NB4 (cell line): Measurements from ENCODE around the gene TCF19.
"Not testable (repeated sequence)": the region's sequence is repeated elsewhere in the genome, so short reads cannot be mapped to it uniquely, and the experiment has no call there.

Experiments used
- DNase-seq: peaks from one replicate; pipeline ENCODE4 v3.0.0; 2010; ENCODE audit warnings: low read depth
- H3K4me3 ChIP-seq: one replicate; pipeline ENCODE4 v1.5.1; 2011; ENCODE audit warnings: mild to moderate bottlenecking, low read depth, low read length, moderate library complexity
- MAX ChIP-seq: IDR thresholded peaks from 2 replicates; pipeline ENCODE4 v1.6.1; 2011; ENCODE audit warnings: low read depth, low read length
- MYC ChIP-seq: IDR thresholded peaks from 2 replicates; pipeline ENCODE4 v1.6.1; 2011; ENCODE audit warnings: low read depth, low read length
- POLR2A ChIP-seq: IDR thresholded peaks from 2 replicates; pipeline ENCODE4 v1.6.1; 2011; ENCODE audit warnings: mild to moderate bottlenecking; ENCODE audit not compliant: insufficient read length; ENCODE audit errors: extremely low read depth
- TF ChIP-seq, protein P1 (sequence below): IDR thresholded peaks from one replicate; pipeline ENCODE4 v1.5.1; 2012; ENCODE audit warnings: low read depth, low read length

The TCF19 gene

DNA sequence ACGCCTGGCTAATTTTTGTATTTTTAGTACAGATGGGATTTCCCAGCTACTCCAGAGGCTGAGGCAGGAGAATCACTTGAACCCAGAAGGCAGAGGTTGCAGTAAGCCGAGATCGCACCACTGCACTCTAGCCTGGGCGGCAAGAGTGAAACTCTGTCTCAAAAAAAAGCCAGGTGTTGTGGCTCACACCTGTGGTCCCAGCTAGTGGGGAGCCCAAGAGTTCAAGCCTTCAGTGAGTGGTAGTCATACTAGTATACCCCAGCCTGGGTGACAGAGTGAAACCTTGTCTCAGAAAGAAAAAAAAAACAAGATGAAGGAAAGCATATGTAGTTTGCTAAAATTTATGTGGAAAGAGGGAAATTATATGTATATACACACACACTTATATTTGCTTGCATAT lies 32.1 kb downstream of the TCF19 start:
- H3K4me3 ChIP-seq = no peak overlapping the region
- TF ChIP-seq MYC (no peak), MAX (no peak), POLR2A (no peak)
- TF ChIP-seq, protein P1, sequence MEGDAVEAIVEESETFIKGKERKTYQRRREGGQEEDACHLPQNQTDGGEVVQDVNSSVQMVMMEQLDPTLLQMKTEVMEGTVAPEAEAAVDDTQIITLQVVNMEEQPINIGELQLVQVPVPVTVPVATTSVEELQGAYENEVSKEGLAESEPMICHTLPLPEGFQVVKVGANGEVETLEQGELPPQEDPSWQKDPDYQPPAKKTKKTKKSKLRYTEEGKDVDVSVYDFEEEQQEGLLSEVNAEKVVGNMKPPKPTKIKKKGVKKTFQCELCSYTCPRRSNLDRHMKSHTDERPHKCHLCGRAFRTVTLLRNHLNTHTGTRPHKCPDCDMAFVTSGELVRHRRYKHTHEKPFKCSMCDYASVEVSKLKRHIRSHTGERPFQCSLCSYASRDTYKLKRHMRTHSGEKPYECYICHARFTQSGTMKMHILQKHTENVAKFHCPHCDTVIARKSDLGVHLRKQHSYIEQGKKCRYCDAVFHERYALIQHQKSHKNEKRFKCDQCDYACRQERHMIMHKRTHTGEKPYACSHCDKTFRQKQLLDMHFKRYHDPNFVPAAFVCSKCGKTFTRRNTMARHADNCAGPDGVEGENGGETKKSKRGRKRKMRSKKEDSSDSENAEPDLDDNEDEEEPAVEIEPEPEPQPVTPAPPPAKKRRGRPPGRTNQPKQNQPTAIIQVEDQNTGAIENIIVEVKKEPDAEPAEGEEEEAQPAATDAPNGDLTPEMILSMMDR = no peak
- no peak for DNase-seq

DNA sequence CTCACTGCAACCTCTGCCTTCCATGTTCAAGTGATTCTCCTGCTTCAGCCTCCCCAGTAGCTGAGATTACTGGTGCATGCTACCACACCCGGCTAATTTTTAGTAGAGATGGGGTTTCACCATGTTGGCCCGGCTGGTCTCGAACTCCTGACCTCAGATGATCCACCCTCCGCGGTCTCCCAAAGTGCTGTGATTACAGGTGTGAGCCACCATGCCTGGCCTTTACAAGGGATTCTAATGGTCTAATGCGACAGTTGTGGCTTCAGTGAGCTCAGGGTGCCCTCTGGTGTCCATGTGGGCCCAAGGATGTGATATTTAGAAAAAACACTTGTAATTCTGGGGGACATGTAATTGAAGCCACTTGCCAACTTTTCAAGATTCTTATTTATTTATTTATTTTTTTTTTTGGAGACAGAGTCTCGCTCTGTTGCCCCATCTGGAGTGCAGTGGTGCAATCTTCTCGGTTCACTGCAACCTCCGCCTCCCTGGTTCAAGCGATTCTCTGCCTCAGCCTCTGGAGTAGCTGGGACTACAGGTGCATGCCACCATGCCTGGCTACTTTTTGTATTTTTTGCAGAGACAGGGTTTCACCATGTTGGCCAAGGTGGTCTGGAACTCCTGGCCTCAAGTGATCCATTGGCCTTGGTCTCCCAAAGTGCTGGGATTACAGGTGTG lies 34.2 kb downstream of the TCF19 start:
- DNase-seq = peak; percentile 73
- not testable (repeated sequence) for H3K4me3 ChIP-seq
- TF ChIP-seq, protein P1 = peak; percentile 56

DNA sequence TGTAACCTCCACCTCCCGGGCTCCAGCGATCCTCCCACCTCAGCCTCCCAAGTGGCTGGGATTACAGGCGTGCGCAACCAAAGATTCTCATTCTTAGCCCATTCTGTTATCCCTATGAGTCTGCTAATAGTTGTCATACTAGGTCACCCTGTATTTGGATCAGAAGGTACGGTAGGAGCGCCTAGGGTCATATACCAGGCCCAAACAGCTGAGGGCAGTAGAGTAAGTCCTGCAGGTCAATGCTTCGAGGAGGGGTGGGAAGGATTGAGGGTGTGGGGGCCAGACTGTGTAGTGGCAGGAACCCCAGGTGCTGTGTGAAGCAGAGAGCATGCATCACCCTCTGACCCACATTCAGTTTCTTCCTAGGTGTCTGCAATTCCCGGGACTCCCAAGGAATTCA lies 34.8 kb downstream of the TCF19 start:
- no peak for DNase-seq
- TF ChIP-seq MAX = no peak
- TF ChIP-seq, protein P1 = peak; percentile 13
- no peak overlapping the region for H3K4me3 ChIP-seq

DNA sequence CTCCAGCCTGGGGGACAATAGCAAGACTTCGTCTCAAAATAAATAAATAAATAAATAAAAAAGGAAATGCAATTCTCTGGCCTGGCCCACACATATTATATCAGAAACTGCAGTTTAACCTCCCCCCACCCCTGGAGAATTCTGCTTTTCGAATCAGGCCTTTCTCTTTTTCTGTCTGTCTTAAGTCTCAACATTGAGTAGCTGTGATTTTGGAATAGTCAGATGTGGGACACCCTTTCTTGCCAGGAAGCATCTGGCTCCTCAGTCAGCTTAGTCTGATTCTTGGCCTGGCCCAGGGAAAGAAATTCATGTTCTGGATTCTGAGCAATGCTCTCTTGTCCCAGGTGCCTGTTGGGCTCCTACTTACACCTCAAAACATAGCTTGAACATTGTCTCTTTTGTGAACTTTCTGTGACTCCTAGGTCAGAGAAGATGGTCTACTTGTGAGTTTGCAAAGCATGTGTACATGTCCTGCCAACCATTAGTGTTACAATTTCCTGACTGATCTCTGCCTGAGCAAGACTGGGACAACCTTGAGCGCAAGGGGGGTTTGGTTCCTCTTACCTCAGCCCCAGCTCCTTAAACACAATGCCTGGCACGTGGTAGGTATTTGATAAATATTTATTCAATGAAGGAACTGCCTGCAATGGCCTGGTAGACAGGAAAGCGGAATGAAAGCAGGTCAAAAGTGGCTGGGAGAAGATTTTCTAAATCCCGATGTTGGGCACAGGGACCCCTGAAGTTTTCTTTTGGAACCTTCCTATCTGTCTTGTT lies 35.9 kb downstream of the TCF19 start:
- no peak for DNase-seq
- TF ChIP-seq MYC (no peak), MAX (no peak), POLR2A (no peak)
- TF ChIP-seq, protein P1 = no peak
- H3K4me3 ChIP-seq = no peak overlapping the region

DNA sequence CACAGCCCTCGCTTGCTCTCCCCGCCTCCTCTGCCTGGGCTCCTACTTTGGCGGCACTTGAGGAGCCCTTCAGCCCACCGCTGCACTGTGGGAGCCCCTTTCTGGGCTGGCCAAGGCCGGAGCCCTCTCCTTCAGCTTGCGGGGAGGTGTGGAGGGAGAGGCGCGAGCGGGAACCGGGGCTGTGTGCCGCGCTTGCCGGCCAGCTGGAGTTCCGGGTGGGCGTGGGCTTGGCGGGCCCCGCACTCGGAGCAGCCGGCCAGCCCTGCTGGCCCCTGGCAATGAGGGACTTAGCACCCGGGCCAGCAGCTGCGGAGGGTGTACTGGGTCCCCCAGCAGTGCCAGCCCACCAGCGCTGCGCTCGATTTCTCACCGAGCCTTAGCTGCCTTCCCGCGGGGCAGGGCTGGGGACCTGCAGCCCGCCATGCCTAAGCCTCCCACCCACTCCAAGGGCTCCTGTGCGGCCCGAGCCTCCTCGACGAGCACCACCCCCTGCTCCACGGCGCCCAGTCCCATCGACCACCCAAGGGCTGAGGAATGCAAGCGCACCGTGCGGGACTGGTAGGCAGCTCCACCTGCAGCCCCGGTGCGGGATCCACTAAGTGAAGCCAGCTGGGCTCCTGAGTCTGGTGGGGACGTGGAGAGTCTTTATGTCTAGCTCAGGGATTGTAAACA lies 37.1 kb downstream of the TCF19 start:
- not testable (repeated sequence) for H3K4me3 ChIP-seq, DNase-seq

DNA sequence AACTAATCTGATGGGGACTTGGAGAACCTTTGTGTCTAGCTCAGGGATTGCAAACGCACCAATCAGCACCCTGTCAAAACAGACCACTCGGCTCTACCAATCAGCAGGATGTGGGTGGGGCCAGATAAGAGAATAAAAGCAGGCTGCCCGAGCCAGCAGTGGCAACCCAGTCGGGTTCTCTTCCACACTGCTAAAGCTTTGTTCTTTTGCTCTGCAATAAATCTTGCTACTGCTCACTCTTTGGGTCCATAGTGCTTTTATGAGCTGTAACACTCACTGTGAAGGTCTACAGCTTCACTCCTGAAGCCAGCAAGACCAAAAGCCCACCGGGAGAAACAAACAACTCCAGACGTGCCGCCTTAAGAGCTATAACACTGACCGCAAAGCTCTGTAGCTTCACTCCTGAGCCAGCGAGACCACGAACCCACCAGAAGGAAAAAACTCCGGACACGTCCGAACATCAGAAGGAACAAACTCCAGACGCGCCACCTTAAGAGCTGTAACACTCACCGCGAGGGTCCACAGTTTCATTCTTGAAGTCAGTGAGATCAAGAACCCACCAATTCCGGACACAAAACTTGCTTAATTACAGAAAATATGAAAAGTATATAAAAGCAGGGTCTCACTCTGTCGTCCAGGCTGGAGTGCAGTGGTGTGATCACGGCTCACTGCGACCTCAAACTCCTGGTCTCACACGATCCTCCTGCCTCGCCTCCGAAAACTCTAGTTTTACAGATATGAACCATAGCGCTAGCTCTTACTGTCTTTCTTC lies 38.0 kb downstream of the TCF19 start:
- peak overlapping the region; percentile 88 for H3K4me3 ChIP-seq

More for the DNA sequence above, 38.0 kb downstream of the TCF19 start:
- not testable (repeated sequence) for DNase-seq
